DMS53 (cell line): ENCODE data around the gene ZIC1.

ENCODE experiments used
- DNase-seq: peaks from one replicate; lab custom pipeline; 2025; lab: John Stamatoyannopoulos, UW

The ZIC1 gene

GRCh38 chr3:147409143-147410115 lies at the start of gene ZIC1:
TSS of gene ZIC1 (plus strand) at chr3:147409365. CDS start at chr3:147410113, 748 bp downstream.
- DNase-seq = no peak

GRCh38 chr3:147360051-147360439 lies 49.1 kb upstream of the ZIC1 start:
- no peak for DNase-seq

GRCh38 chr3:147360646-147361453 lies 48.3 kb upstream of the ZIC1 start:
- peak; percentile 67 for DNase-seq

GRCh38 chr3:147361454-147362420 lies 47.4 kb upstream of the ZIC1 start:
- peak; percentile 78 for DNase-seq

- no peak for DNase-seq
These were observed 44.4 kb upstream of the ZIC1 start for GRCh38 chr3:147364771-147365170.

- no peak for DNase-seq
These were observed 43.7 kb upstream of the ZIC1 start for GRCh38 chr3:147365196-147366115.

GRCh38 chr3:147367676-147368075 lies 41.5 kb upstream of the ZIC1 start:
- DNase-seq = no peak

- DNase-seq = no peak
These were observed 41.0 kb upstream of the ZIC1 start for GRCh38 chr3:147368151-147368550.

- DNase-seq = peak; percentile 64
These were observed 40.5 kb upstream of the ZIC1 start for GRCh38 chr3:147368561-147369221.

- peak; percentile 30 for DNase-seq
These were observed 39.9 kb upstream of the ZIC1 start for GRCh38 chr3:147369231-147369630.

- DNase-seq = peak; percentile 51
These were observed 39.5 kb upstream of the ZIC1 start for GRCh38 chr3:147369661-147370123.

- DNase-seq = no peak
These were observed 38.8 kb upstream of the ZIC1 start for GRCh38 chr3:147370349-147370748.

GRCh38 chr3:147371140-147371539 lies 38.0 kb upstream of the ZIC1 start:
- DNase-seq = no peak

- no peak for DNase-seq
These were observed 37.3 kb upstream of the ZIC1 start for GRCh38 chr3:147371771-147372340.

GRCh38 chr3:147372525-147373027 lies 36.6 kb upstream of the ZIC1 start:
- DNase-seq = no peak

GRCh38 chr3:147373301-147373700 lies 35.9 kb upstream of the ZIC1 start:
- no peak for DNase-seq

- DNase-seq = no peak
These were observed 31.5 kb upstream of the ZIC1 start for GRCh38 chr3:147377412-147378367.

- DNase-seq = no peak
These were observed 29.5 kb upstream of the ZIC1 start for GRCh38 chr3:147379651-147380050.
